Gastroesophageal sphincter (tissue), 3 donors: ENCODE results near the gene CHD1.

Experiments
- EP300 ChIP-seq: sonication (generic); formaldehyde crosslinking; IDR thresholded peaks from one replicate; pipeline ENCODE4 v1.6.1; 2017; ENCODE audit warnings: antibody characterized with exemption, mild to moderate bottlenecking
- POLR2AphosphoS5 ChIP-seq: sonication (generic); formaldehyde crosslinking; IDR thresholded peaks from one replicate; pipeline ENCODE4 v1.6.1; 2017; ENCODE audit warnings: antibody characterized with exemption
- TF ChIP-seq, protein P1 (sequence below), 4 experiments: fragments of 200-600 bp in 2 of 4; fragments of 450-650 bp in 2 of 4; sonication (generic) in 1 of 4; IDR thresholded peaks; one replicate each; pipeline ENCODE4 v1.5.1; 2017 to 2019; ENCODE audit warnings: antibody characterized with exemption in 4 of 4, mild to moderate bottlenecking in 2 of 4, moderate library complexity in 2 of 4

DNA sequence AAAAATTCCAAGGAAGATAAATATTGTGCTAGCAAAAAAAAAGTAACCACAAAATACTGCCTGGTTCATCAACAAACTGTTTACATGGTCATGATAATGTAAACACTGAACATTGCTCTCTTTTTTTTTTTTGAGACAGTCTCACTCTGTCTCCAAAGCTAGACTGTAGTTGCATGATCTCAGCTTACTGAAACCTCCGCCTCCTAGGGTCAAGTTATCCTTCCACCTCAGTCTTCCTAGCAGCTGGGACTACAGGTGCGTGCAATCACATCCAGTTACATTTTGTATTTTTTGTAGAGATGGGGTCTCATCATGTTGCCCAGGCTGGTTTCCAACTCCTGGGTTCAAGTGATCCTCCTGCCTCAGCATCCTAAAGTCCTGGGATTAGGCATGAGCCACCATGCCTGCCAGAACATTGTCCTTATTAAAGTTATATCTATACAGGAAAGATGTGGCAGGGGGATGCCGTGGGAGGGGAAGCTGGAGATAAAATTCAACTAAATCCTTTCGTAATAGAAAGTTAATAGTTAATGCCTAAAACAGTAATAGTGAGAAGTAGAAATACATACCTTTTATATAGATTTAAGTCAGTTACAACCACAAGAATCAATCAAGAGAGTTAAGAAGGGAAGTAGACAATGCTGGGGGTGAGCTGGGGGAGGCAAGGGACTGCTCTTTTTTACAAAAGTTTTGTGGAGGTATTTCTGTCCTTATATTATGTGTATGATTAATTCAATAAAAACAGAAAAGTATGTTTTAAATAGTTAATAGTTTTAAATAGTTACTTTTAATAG is 103.0 kb downstream of the CHD1 start:
- TF ChIP-seq, protein P1, sequence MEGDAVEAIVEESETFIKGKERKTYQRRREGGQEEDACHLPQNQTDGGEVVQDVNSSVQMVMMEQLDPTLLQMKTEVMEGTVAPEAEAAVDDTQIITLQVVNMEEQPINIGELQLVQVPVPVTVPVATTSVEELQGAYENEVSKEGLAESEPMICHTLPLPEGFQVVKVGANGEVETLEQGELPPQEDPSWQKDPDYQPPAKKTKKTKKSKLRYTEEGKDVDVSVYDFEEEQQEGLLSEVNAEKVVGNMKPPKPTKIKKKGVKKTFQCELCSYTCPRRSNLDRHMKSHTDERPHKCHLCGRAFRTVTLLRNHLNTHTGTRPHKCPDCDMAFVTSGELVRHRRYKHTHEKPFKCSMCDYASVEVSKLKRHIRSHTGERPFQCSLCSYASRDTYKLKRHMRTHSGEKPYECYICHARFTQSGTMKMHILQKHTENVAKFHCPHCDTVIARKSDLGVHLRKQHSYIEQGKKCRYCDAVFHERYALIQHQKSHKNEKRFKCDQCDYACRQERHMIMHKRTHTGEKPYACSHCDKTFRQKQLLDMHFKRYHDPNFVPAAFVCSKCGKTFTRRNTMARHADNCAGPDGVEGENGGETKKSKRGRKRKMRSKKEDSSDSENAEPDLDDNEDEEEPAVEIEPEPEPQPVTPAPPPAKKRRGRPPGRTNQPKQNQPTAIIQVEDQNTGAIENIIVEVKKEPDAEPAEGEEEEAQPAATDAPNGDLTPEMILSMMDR (IDR thresholded peaks at IDR 0.05) = no peak
- TF ChIP-seq POLR2AphosphoS5 (no peak), EP300 (no peak)
